HEK293T (cell line): ENCODE data around the gene RAB1A.

Source experiments
- CTCF ChIA-PET: fragments of 350-600 bp; formaldehyde crosslinking; extraction: SDS; loops from one replicate; lab custom pipeline; 2021; ENCODE audit warnings: antibody characterized with exemption, inconsistent platforms; lab: Yijun Ruan, JAX
- POLR2A ChIA-PET: fragments of 350-600 bp; formaldehyde crosslinking; extraction: SDS; loops from one replicate; lab custom pipeline; 2020; ENCODE audit warnings: antibody characterized with exemption, inconsistent platforms; lab: Yijun Ruan, JAX
- DNase-seq: peaks from one replicate; pipeline ENCODE4 v3.0.0; 2012; ENCODE audit warnings: mixed read lengths; ENCODE audit errors: extremely low spot score
- ARNT ChIP-seq: fragments of 450-650 bp; IDR thresholded peaks from 2 replicates; pipeline ENCODE4 v1.6.1; 2017; ENCODE audit warnings: mild to moderate bottlenecking
- BHLHE40 ChIP-seq: fragments of 450-650 bp; IDR thresholded peaks from 2 replicates; pipeline ENCODE4 v1.6.1; 2016; ENCODE audit warnings: mild to moderate bottlenecking, moderate library complexity, borderline replicate concordance
- CTBP1 ChIP-seq: fragments of 450-650 bp; IDR thresholded peaks from 2 replicates; pipeline ENCODE4 v1.6.1; 2016; ENCODE audit warnings: borderline replicate concordance
- ELF4 ChIP-seq: fragments of 450-650 bp; IDR thresholded peaks from 2 replicates; pipeline ENCODE4 v1.6.1; 2017; ENCODE audit warnings: antibody characterized with exemption
- FOXA1 ChIP-seq: fragments of 450-650 bp; IDR thresholded peaks from 2 replicates; pipeline ENCODE4 v1.6.1; 2016; ENCODE audit warnings: mild to moderate bottlenecking
- FOXK2 ChIP-seq: fragments of 450-650 bp; IDR thresholded peaks from 2 replicates; pipeline ENCODE4 v1.6.1; 2016; ENCODE audit warnings: mild to moderate bottlenecking
- FOXM1 ChIP-seq: fragments of 450-650 bp; IDR thresholded peaks from 2 replicates; pipeline ENCODE4 v1.6.1; 2017; ENCODE audit warnings: mild to moderate bottlenecking, borderline replicate concordance
- HDGF ChIP-seq: fragments of 450-650 bp; IDR thresholded peaks from 2 replicates; pipeline ENCODE4 v1.6.1; 2017; ENCODE audit warnings: antibody characterized with exemption, borderline replicate concordance
- L3MBTL2 ChIP-seq: fragments of 450-650 bp; conservative IDR thresholded peaks from 2 replicates; pipeline ENCODE4 v1.6.1; 2016; ENCODE audit warnings: mild to moderate bottlenecking
- LEF1 ChIP-seq: fragments of 450-650 bp; IDR thresholded peaks from 2 replicates; pipeline ENCODE4 v1.6.1; 2017; ENCODE audit warnings: mild to moderate bottlenecking, borderline replicate concordance
- NFRKB ChIP-seq: fragments of 450-650 bp; IDR thresholded peaks from 2 replicates; pipeline ENCODE4 v1.6.1; 2016; ENCODE audit warnings: mild to moderate bottlenecking, moderate library complexity
- PKNOX1 ChIP-seq: fragments of 450-650 bp; IDR thresholded peaks from 2 replicates; pipeline ENCODE4 v1.6.1; 2016
- SP1 ChIP-seq: fragments of 450-650 bp; IDR thresholded peaks from 2 replicates; pipeline ENCODE4 v1.6.1; 2017
- SUZ12 ChIP-seq: fragments of 450-650 bp; IDR thresholded peaks from 2 replicates; pipeline ENCODE4 v1.6.1; 2016; ENCODE audit warnings: mild to moderate bottlenecking
- TARDBP ChIP-seq: fragments of 450-650 bp; IDR thresholded peaks from 2 replicates; pipeline ENCODE4 v1.6.1; 2016
- ZNF384 ChIP-seq: fragments of 450-650 bp; IDR thresholded peaks from 2 replicates; pipeline ENCODE4 v1.6.1; 2016

Gene RAB1A

GRCh38 chr2:65045651-65046050, 84.3 kb downstream of the RAB1A start:
- POLR2A ChIA-PET, result interaction anchor here (3.2 kb wide), 1 partner anchor 10 kb away, joined by 17 read pairs; the partner anchor contains the start of gene CEP68
- CTCF ChIA-PET, result no interaction called here
- no peak for TF ChIP-seq SUZ12
- no peak for TF ChIP-seq ZNF384
- no peak for TF ChIP-seq ELF4
- no peak for TF ChIP-seq HDGF
- TF ChIP-seq L3MBTL2, result no peak
- no peak for TF ChIP-seq LEF1
- TF ChIP-seq FOXK2, result no peak
- no peak for TF ChIP-seq ARNT

GRCh38 chr2:65044097-65044735, 85.7 kb downstream of the RAB1A start:
- DNase-seq, result no peak
- ChIA-PET CTCF (interaction anchor here (1.1 kb wide), 1 partner anchor 127 kb away, joined by 8 read pairs; no protein-coding TSS in a partner anchor), POLR2A (interaction anchor here (1.0 kb wide), 1 partner anchor 12 kb away, joined by 3 read pairs; the partner anchor contains the start of gene CEP68)
- TF ChIP-seq CTBP1 (no peak), SUZ12 (no peak), BHLHE40 (no peak), SP1 (no peak), ARNT (no peak), HDGF (no peak), FOXK2 (no peak), NFRKB (no peak), TARDBP (no peak), FOXM1 (no peak), ZNF384 (no peak), PKNOX1 (no peak), ELF4 (no peak), L3MBTL2 (no peak), LEF1 (no peak)

More at GRCh38 chr2:65045651-65046050, 84.3 kb downstream of the RAB1A start:
- DNase-seq, result no peak

- CTCF ChIA-PET, result interaction anchor here (1.1 kb wide), 1 partner anchor 125 kb away, joined by 8 read pairs; no protein-coding TSS in a partner anchor
- no peak for DNase-seq
- POLR2A ChIA-PET, result no interaction called here
- TF ChIP-seq FOXA1, result no peak
- TF ChIP-seq LEF1, result no peak
- TF ChIP-seq BHLHE40, result no peak
- no peak for TF ChIP-seq FOXM1
- TF ChIP-seq CTBP1, result no peak
- TF ChIP-seq ELF4, result no peak
- TF ChIP-seq TARDBP, result no peak
- TF ChIP-seq PKNOX1, result no peak
- TF ChIP-seq FOXK2, result no peak
- no peak for TF ChIP-seq HDGF
- no peak for TF ChIP-seq L3MBTL2
- no peak for TF ChIP-seq SUZ12
- no peak for TF ChIP-seq NFRKB
- no peak for TF ChIP-seq ZNF384
- TF ChIP-seq ARNT, result no peak
- TF ChIP-seq SP1, result no peak
Measured at GRCh38 chr2:65043001-65043400, 86.9 kb downstream of the RAB1A start.

- POLR2A ChIA-PET, result interaction anchor here (0.7 kb wide), 2 partner anchors 15 to 122 kb away, joined by 3 read pairs; no protein-coding TSS in a partner anchor
- TF ChIP-seq L3MBTL2 (no peak), PKNOX1 (no peak), ZNF384 (no peak), FOXK2 (no peak), FOXM1 (no peak), BHLHE40 (no peak), HDGF (no peak), SP1 (no peak), FOXA1 (no peak), CTBP1 (no peak), SUZ12 (no peak), LEF1 (no peak), ARNT (no peak), TARDBP (no peak), NFRKB (no peak), ELF4 (no peak)
- peak; percentile 85 for DNase-seq
- CTCF ChIA-PET, result interaction anchor here (0.6 to 1.0 kb wide), 4 partner anchors 16 to 123 kb away, joined by 3 to 4 read pairs (median 3); no protein-coding TSS in a partner anchor
Measured at GRCh38 chr2:65040400-65041261, 89.3 kb downstream of the RAB1A start.

GRCh38 chr2:65039640-65040039, 90.3 kb downstream of the RAB1A start:
- no peak for TF ChIP-seq SP1
- TF ChIP-seq LEF1, result no peak
- no peak for TF ChIP-seq SUZ12
- TF ChIP-seq ELF4, result no peak
- TF ChIP-seq HDGF, result no peak
- no peak for TF ChIP-seq TARDBP
- TF ChIP-seq ZNF384, result no peak
- no peak for TF ChIP-seq FOXM1
- no peak for TF ChIP-seq ARNT
- no peak for TF ChIP-seq PKNOX1
- no peak for TF ChIP-seq FOXK2
- TF ChIP-seq FOXA1, result no peak
- TF ChIP-seq BHLHE40, result no peak
- TF ChIP-seq NFRKB, result no peak
- no peak for TF ChIP-seq CTBP1
- TF ChIP-seq L3MBTL2, result no peak
- POLR2A ChIA-PET, result no interaction called here

More at GRCh38 chr2:65039640-65040039, 90.3 kb downstream of the RAB1A start:
- DNase-seq, result no peak
- CTCF ChIA-PET, result no interaction called here
